ENCODE measurements around the gene AHR. TPM values are rescaled to one million over a fixed set of nuclear protein-coding genes. Genes with fewer than 3 reads are reported as not detected.

The AHR gene
- total RNA-seq, 1 experiment from 2014 or later = 6.1 TPM

DNA sequence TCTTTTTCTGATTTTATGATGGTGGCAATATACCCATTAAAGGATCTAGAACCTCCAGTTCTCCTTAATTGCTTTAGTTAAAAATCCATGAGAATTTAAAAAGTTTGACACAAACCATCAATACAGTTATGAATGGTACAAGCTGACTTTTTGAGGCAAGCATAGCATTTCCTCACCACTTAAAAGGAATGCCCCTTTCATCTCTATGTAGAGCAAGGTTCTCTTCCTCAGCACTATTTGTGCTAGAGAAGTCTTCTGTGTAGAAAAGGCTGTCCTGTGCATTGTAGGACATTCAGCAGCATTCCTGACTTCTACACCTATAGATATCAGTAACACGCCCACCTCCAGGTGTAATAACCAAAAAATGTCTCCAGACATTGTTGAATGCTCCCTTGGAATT, 67.3 kb downstream of the AHR start:
- no peak overlapping the region for H3K23ac ChIP-seq (ENCODE audit: insufficient read length, low read depth, low read length)
- no peaks in the 10 kb centered on the region for H4K20me1 ChIP-seq (ENCODE audit: control insufficient read depth, insufficient read depth, insufficient read length)
- H3K79me1 ChIP-seq (ENCODE audit: insufficient read depth, low read depth, low read length, poor library complexity, severe bottlenecking) = no peaks in the 10 kb centered on the region
- H4K8ac ChIP-seq (replicated peaks; ENCODE audit: insufficient read length, low read depth, low read length) = no peak overlapping the region
- H3K9me3 ChIP-seq (ENCODE audit: control insufficient read depth, low read depth, low read length) = no peaks in the 10 kb centered on the region
- H3K4me2 ChIP-seq (ENCODE audit: insufficient read depth, insufficient read length, low read length) = no peak overlapping the region
- H3T11ph ChIP-seq (ENCODE audit: low read length) = no peak overlapping the region
- H3K18ac ChIP-seq (ENCODE audit: insufficient read length, low read depth, low read length) = no peak overlapping the region
- H2AFZ ChIP-seq (ENCODE audit: low read length) = no peak overlapping the region
- H3K14ac ChIP-seq (ENCODE audit: insufficient read depth, low read length) = no peak overlapping the region
- H3K4me1 ChIP-seq (ENCODE audit: insufficient read depth, low read length) = no peaks in the 10 kb centered on the region
- DNase-seq = no peak
- H2BK12ac ChIP-seq (ENCODE audit: insufficient read length, low read depth, low read length) = no peak overlapping the region
- WGBS (ENCODE audit: extremely low coverage, insufficient read length, low lambda C conversion rate) = no CpG with 5 or more reads among the region's 1 CpG
- Mint-ChIP-seq H3K9me3 (peaks cover 0 to 5% of the 10 kb centered on the region in 2 experiments; a peak in 2 of 5 replicates), H3K27me3 (ENCODE audit: low read depth) (no peaks in the 10 kb centered on the region), H3K27ac (no peak overlapping the region), H3K4me3 (no peak overlapping the region), H3K4me1 (no peaks in the 10 kb centered on the region), H3K36me3 (ENCODE audit: insufficient read depth in 1 of 3, low read depth in 3 of 3) (peaks cover 0 to 5% (median 0%) of the 10 kb centered on the region in 3 experiments; a peak in 2 of 7 replicates)
- no peak overlapping the region for H3K56ac ChIP-seq (ENCODE audit: insufficient read length, low read depth, low read length)
- H3K27ac ChIP-seq (ENCODE audit: insufficient read length, low read depth, low read length) = no peak overlapping the region
- H2BK120ac ChIP-seq (ENCODE audit: low read depth, low read length, poor library complexity, severe bottlenecking) = no peak overlapping the region
- no peaks in the 10 kb centered on the region for H3K27me3 ChIP-seq (ENCODE audit: insufficient read depth, low read length)
- H2BK20ac ChIP-seq (ENCODE audit: low read depth, low read length, poor library complexity, severe bottlenecking) = no peak overlapping the region
- H3K79me2 ChIP-seq (ENCODE audit: insufficient read depth, low read length) = no peaks in the 10 kb centered on the region
- H3K9ac ChIP-seq (ENCODE audit: extremely low read depth, insufficient read length, low read length) = no peak overlapping the region
- no peak overlapping the region for H2BK15ac ChIP-seq (ENCODE audit: low read depth, low read length)
- TF ChIP-seq, protein P1, sequence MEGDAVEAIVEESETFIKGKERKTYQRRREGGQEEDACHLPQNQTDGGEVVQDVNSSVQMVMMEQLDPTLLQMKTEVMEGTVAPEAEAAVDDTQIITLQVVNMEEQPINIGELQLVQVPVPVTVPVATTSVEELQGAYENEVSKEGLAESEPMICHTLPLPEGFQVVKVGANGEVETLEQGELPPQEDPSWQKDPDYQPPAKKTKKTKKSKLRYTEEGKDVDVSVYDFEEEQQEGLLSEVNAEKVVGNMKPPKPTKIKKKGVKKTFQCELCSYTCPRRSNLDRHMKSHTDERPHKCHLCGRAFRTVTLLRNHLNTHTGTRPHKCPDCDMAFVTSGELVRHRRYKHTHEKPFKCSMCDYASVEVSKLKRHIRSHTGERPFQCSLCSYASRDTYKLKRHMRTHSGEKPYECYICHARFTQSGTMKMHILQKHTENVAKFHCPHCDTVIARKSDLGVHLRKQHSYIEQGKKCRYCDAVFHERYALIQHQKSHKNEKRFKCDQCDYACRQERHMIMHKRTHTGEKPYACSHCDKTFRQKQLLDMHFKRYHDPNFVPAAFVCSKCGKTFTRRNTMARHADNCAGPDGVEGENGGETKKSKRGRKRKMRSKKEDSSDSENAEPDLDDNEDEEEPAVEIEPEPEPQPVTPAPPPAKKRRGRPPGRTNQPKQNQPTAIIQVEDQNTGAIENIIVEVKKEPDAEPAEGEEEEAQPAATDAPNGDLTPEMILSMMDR (conservative IDR thresholded peaks at IDR 0.05) = no peak
- H3K4ac ChIP-seq (ENCODE audit: low read depth, low read length) = no peak overlapping the region
- H3K23me2 ChIP-seq (ENCODE audit: insufficient read length, low read depth, low read length, poor library complexity, severe bottlenecking) = no peaks in the 10 kb centered on the region
- H2AK5ac ChIP-seq (ENCODE audit: insufficient read length, low read length) = no peak overlapping the region
- no peak overlapping the region for H4K5ac ChIP-seq (ENCODE audit: insufficient read length, low read depth, low read length)
- no peak overlapping the region for H4K91ac ChIP-seq (ENCODE audit: insufficient read length, low read depth, low read length)
- H2BK5ac ChIP-seq (ENCODE audit: insufficient read length, low read length) = no peak overlapping the region

Data from H9 (cell line).